H1 (cell line): ENCODE data around the gene NAIF1. TPM values are rescaled to one million over a fixed set of nuclear protein-coding genes. Genes with fewer than 3 reads are reported as not detected.

Experiments
- CTCF ChIA-PET: fragments of 300-600 bp; sonication (Branson Sonifier 250); formaldehyde crosslinking; loops from one replicate; lab custom pipeline; 2021; ENCODE audit not compliant: partially characterized antibody; lab: Charles Lee
- POLR2A ChIA-PET: fragments of 300-600 bp; sonication (Branson Sonifier 250); formaldehyde crosslinking; loops from one replicate; lab custom pipeline; 2021; ENCODE audit warnings: inconsistent platforms; ENCODE audit not compliant: partially characterized antibody; lab: Charles Lee
- DNase-seq, 2 experiments: peaks; one replicate each; pipeline versions ENCODE4 v3.0.0 to v3.0.0-alpha.2; 2010 to 2022; ENCODE audit warnings: low spot score in 2 of 2, low read depth in 1 of 2, mixed read lengths in 1 of 2
- FAIRE-seq: peaks from 2 replicates; lab custom pipeline; 2011; peaks lifted over from hg19 to GRCh38; lab: Jason Lieb, UNC
- H2AFZ ChIP-seq: 2 replicates; pipeline ENCODE4 v1.8.1; 2012; ENCODE audit warnings: low read length, inconsistent platforms
- H2AK5ac ChIP-seq: 2 replicates; pipeline ENCODE4 v1.6.1; 2013; ENCODE audit warnings: low read depth, low read length
- H2BK120ac ChIP-seq: replicated peaks from 2 replicates; pipeline ENCODE3; 2013; ENCODE audit warnings: low read depth, low read length, inconsistent platforms
- H2BK12ac ChIP-seq: 2 replicates; pipeline ENCODE4 v1.6.1; 2013; ENCODE audit warnings: low read depth, low read length
- H2BK15ac ChIP-seq: 2 replicates; pipeline ENCODE4 v1.6.1; 2013; ENCODE audit warnings: low read length
- H2BK20ac ChIP-seq: 2 replicates; pipeline ENCODE4 v1.6.1; 2013; ENCODE audit warnings: low read length
- H2BK5ac ChIP-seq: 2 replicates; pipeline ENCODE4 v1.6.1; 2013; ENCODE audit warnings: low read depth, low read length
- H3K14ac ChIP-seq: 2 replicates; pipeline ENCODE4 v1.6.1; 2013; ENCODE audit warnings: inconsistent platforms; ENCODE audit not compliant: insufficient read length
- H3K18ac ChIP-seq: 2 replicates; pipeline ENCODE4 v1.6.1; 2013; ENCODE audit warnings: low read length; ENCODE audit errors: extremely low read depth
- H3K23ac ChIP-seq: 2 replicates; pipeline ENCODE4 v1.6.1; 2013; ENCODE audit warnings: inconsistent platforms; ENCODE audit not compliant: insufficient read length
- H3K23me2 ChIP-seq: 2 replicates; pipeline ENCODE4 v1.6.1; 2013; ENCODE audit warnings: low read depth, low read length
- H3K27ac ChIP-seq: 2 replicates; pipeline ENCODE4 v1.6.1; 2011; ENCODE audit warnings: low read depth, low read length, inconsistent platforms
- H3K27me3 ChIP-seq, 4 experiments: replicated peaks in 1 of 4; 1 replicate in 1 of 4; 2 replicates in 3 of 4; pipeline versions ENCODE4 v1.6.1 to v1.8.1; 2011 to 2013; ENCODE audit warnings: low read length in 3 of 4, mild to moderate bottlenecking in 3 of 4, inconsistent platforms in 2 of 4, mixed read lengths in 2 of 4, moderate library complexity in 1 of 4; ENCODE audit not compliant: control insufficient read depth in 3 of 4, insufficient read depth in 3 of 4; ENCODE audit errors: extremely low read depth in 1 of 4
- H3K36me3 ChIP-seq, 4 experiments: 2 replicates each; pipeline versions ENCODE4 v1.6.1 to v1.8.1; 2011 to 2013; ENCODE audit warnings: mild to moderate bottlenecking in 4 of 4, low read length in 3 of 4, moderate library complexity in 2 of 4, control low read depth in 1 of 4, inconsistent platforms in 1 of 4; ENCODE audit not compliant: insufficient read depth in 4 of 4, control insufficient read depth in 2 of 4
- H3K4ac ChIP-seq: replicated peaks from 2 replicates; pipeline ENCODE3; 2013; ENCODE audit warnings: low read length, low read depth, mixed read lengths, inconsistent platforms; ENCODE audit not compliant: insufficient read length
- H3K4me1 ChIP-seq, 4 experiments: replicated peaks in 1 of 4; 1 replicate in 1 of 4; 2 replicates in 3 of 4; pipeline versions ENCODE4 v1.6.1 to v1.8.1; 2011 to 2013; ENCODE audit warnings: low read length in 3 of 4, inconsistent platforms in 2 of 4, mixed read lengths in 1 of 4; ENCODE audit not compliant: insufficient read depth in 4 of 4, control insufficient read depth in 3 of 4
- H3K4me2 ChIP-seq, 2 experiments: 2 replicates each; pipeline versions ENCODE4 v1.6.1 to v1.8.1; 2011 to 2013; ENCODE audit warnings: low read depth in 2 of 2, low read length in 2 of 2, control low read depth in 1 of 2, inconsistent platforms in 1 of 2, mild to moderate bottlenecking in 1 of 2; ENCODE audit not compliant: insufficient read depth in 1 of 2
- H3K4me3 ChIP-seq, 4 experiments: fragments of 200-600, 300-600 bp in 1 of 4; sonication (generic), shearing (Covaris generic), sonication (Bioruptor Twin) in 1 of 4; 2 replicates each; pipeline versions ENCODE4 v1.5.1 to v1.8.1; 2011 to 2016; ENCODE audit warnings: low read length in 4 of 4, low read depth in 3 of 4, control low read depth in 2 of 4, inconsistent platforms in 2 of 4, mild to moderate bottlenecking in 2 of 4, mixed read lengths in 1 of 4, moderate library complexity in 1 of 4; ENCODE audit not compliant: insufficient read depth in 2 of 4; ENCODE audit errors: extremely low read depth in 1 of 4
- H3K56ac ChIP-seq: replicated peaks from 2 replicates; pipeline ENCODE3; 2013; ENCODE audit warnings: low read depth, mild to moderate bottlenecking, mixed read lengths, low read length, inconsistent platforms; ENCODE audit not compliant: insufficient read length
- H3K79me1 ChIP-seq: 2 replicates; pipeline ENCODE4 v1.6.1; 2013; ENCODE audit warnings: low read depth, low read length, control low read depth
- H3K79me2 ChIP-seq, 2 experiments: 2 replicates each; pipeline versions ENCODE4 v1.6.1 to v1.8.1; 2012 to 2013; ENCODE audit warnings: low read length in 2 of 2, mild to moderate bottlenecking in 2 of 2, inconsistent platforms in 1 of 2; ENCODE audit not compliant: insufficient read depth in 2 of 2, control insufficient read depth in 1 of 2
- H3K9ac ChIP-seq, 4 experiments: replicated peaks in 1 of 4; 1 replicate in 1 of 4; 2 replicates in 3 of 4; pipeline versions ENCODE4 v1.6.1 to v1.8.1; 2011 to 2013; ENCODE audit warnings: low read depth in 3 of 4, low read length in 3 of 4, control low read depth in 2 of 4, mild to moderate bottlenecking in 2 of 4, moderate library complexity in 2 of 4, inconsistent platforms in 1 of 4; ENCODE audit errors: extremely low read depth in 1 of 4
- H3K9me3 ChIP-seq, 2 experiments: 2 replicates each; pipeline versions ENCODE4 v1.6.1 to v1.8.1; 2012 to 2013; ENCODE audit warnings: mild to moderate bottlenecking in 2 of 2, moderate library complexity in 2 of 2, control low read depth in 1 of 2, inconsistent platforms in 1 of 2, low read depth in 1 of 2, low read length in 1 of 2, mixed read lengths in 1 of 2; ENCODE audit not compliant: insufficient read depth in 2 of 2
- H4K20me1 ChIP-seq, 2 experiments: replicated peaks in 1 of 2; 2 replicates each; pipeline versions ENCODE3 to v1.8.1; 2011 to 2013; ENCODE audit warnings: inconsistent platforms in 2 of 2, low read length in 2 of 2, mild to moderate bottlenecking in 1 of 2; ENCODE audit not compliant: insufficient read depth in 2 of 2, control insufficient read depth in 1 of 2
- H4K5ac ChIP-seq: 2 replicates; pipeline ENCODE4 v1.6.1; 2013; ENCODE audit warnings: low read length, low read depth, mixed read lengths, inconsistent platforms; ENCODE audit not compliant: insufficient read length
- H4K8ac ChIP-seq: 2 replicates; pipeline ENCODE4 v1.8.0; 2013; ENCODE audit warnings: mild to moderate bottlenecking, moderate library complexity, low read length, inconsistent platforms; ENCODE audit not compliant: insufficient read depth; ENCODE audit errors: extremely low read depth
- H4K91ac ChIP-seq: replicated peaks from 2 replicates; pipeline ENCODE3; 2013; ENCODE audit warnings: low read length, mixed read lengths, inconsistent platforms; ENCODE audit not compliant: insufficient read length
- BACH1 ChIP-seq: IDR thresholded peaks from 2 replicates; pipeline ENCODE4 v1.6.1; 2012; ENCODE audit warnings: low read length, improper control_type of control experiment
- CBX5 ChIP-seq: fragments of 300-800, 300-1000 bp; sonication (generic); IDR thresholded peaks from 2 replicates; pipeline ENCODE4 v1.7.1; 2016; ENCODE audit warnings: antibody characterized with exemption, low read length, low read depth
- CBX8 ChIP-seq: fragments of 300-800, 300-1000 bp; sonication (generic); IDR thresholded peaks from 2 replicates; pipeline ENCODE4 v1.7.1; 2016; ENCODE audit warnings: low read depth, low read length, borderline replicate concordance
- CEBPB ChIP-seq: IDR thresholded peaks from 2 replicates; pipeline ENCODE4 v1.6.1; 2012; ENCODE audit warnings: low read depth, low read length
- EP300 ChIP-seq, 2 experiments: IDR thresholded peaks; 1 replicate in 1 of 2; 2 replicates in 1 of 2; pipeline ENCODE4 v1.6.1; 2011 to 2012; ENCODE audit warnings: low read depth in 2 of 2, low read length in 2 of 2, mild to moderate bottlenecking in 2 of 2, borderline replicate concordance in 1 of 2, inconsistent platforms in 1 of 2, moderate library complexity in 1 of 2
- GABPA ChIP-seq: IDR thresholded peaks from 2 replicates; pipeline ENCODE4 v1.6.1; 2011; ENCODE audit warnings: mild to moderate bottlenecking, low read length, moderate library complexity, borderline replicate concordance; ENCODE audit not compliant: insufficient read depth
- HDAC2 ChIP-seq, 2 experiments: fragments of 300-600 bp in 1 of 2; sonication (generic) in 1 of 2; IDR thresholded peaks; 2 replicates each; pipeline ENCODE4 v1.6.1; 2011 to 2012; ENCODE audit warnings: low read depth in 2 of 2, low read length in 2 of 2, mild to moderate bottlenecking in 2 of 2, moderate library complexity in 2 of 2, borderline replicate concordance in 1 of 2, inconsistent platforms in 1 of 2
- MAX ChIP-seq: IDR thresholded peaks from 2 replicates; pipeline ENCODE4 v1.6.1; 2012; ENCODE audit warnings: inconsistent platforms
- NANOG ChIP-seq: IDR thresholded peaks from 2 replicates; pipeline ENCODE4 v1.6.1; 2011; ENCODE audit warnings: low read length, low read depth, mild to moderate bottlenecking, inconsistent platforms; ENCODE audit not compliant: insufficient read depth, poor library complexity, severe bottlenecking
- PHF8 ChIP-seq: fragments of 200-600 bp; sonication (generic); conservative IDR thresholded peaks from 2 replicates; pipeline ENCODE4 v1.7.1; 2012; ENCODE audit warnings: low read depth, mild to moderate bottlenecking, inconsistent platforms, low read length, moderate library complexity
- RFX5 ChIP-seq: IDR thresholded peaks from 2 replicates; pipeline ENCODE4 v1.6.1; 2011; ENCODE audit warnings: low read depth, low read length, improper control_type of control experiment, borderline replicate concordance
- SP2 ChIP-seq: IDR thresholded peaks from 2 replicates; pipeline ENCODE4 v1.6.1; 2012; ENCODE audit warnings: mild to moderate bottlenecking, low read length, inconsistent platforms
- YY1 ChIP-seq: IDR thresholded peaks from 2 replicates; pipeline ENCODE4 v1.6.1; 2011; ENCODE audit warnings: low read depth, mild to moderate bottlenecking, low read length
- ZNF274 ChIP-seq: IDR thresholded peaks from 2 replicates; pipeline ENCODE4 v1.7.0; 2012; ENCODE audit warnings: low read length, borderline replicate concordance; ENCODE audit errors: extremely low read depth
- WGBS, 2 experiments: shearing (Covaris generic) in 1 of 2; methylation state at CpG; one replicate each; pipeline versions ENCODE4 v1.1.6 to v1.1.7; 2013 to 2015; ENCODE audit warnings: low lambda C conversion rate in 2 of 2, mixed read lengths in 2 of 2, inconsistent platforms in 1 of 2, low coverage in 1 of 2, missing lambda C conversion rate in 1 of 2; ENCODE audit not compliant: insufficient replicate concordance in 2 of 2, insufficient coverage in 1 of 2, insufficient read length in 1 of 2; ENCODE audit errors: extremely low coverage in 1 of 2, missing lambda C conversion rate in 1 of 2; 5-methylcytosine and 5-hydroxymethylcytosine counted together
- polyA plus RNA-seq, 7 experiments: library from polyadenylated mRNA; depleted of rRNA in 3 of 7; stranded (reverse) in 5 of 7; unstranded in 2 of 7; fragments of >200 nt in 5 of 7; fragments of 200-250 nt in 2 of 7; gene quantifications; 1 replicate in 5 of 7; 2 replicates in 1 of 7; 4 replicates in 1 of 7; pipeline versions ENCODE4 v1.2.1 to v1.2.3, GENCODE V29; 2011 to 2013; ENCODE audit warnings: missing spikeins in 2 of 7, mixed read lengths in 2 of 7
- total RNA-seq: library from RNA; stranded (reverse); fragmentation: NEBNext Ultra II Directional; extraction: Animal tissue kit (Norgen Biotek cat#: 25700); gene quantifications from 2 replicates; pipeline ENCODE4 v1.2.1, GENCODE V29; 2021

Gene NAIF1
- total and polyA plus RNA-seq, 2 of the 8 experiments (the other 6 are each of a cell fraction or from before 2014, with no cell fraction given), result 8.7 to 9.0 TPM

- H3K79me2 ChIP-seq, result no peaks in the 10 kb centered on the region
- no peak overlapping the region for H3K4me2 ChIP-seq
- no peak overlapping the region for H2AFZ ChIP-seq
- TF ChIP-seq CBX8 (no peak), CBX5 (no peak), NANOG (no peak), GABPA (no peak), EP300 (IDR thresholded peaks at IDR 0.05; ENCODE audit: borderline replicate concordance in 1 of 2, low read depth in 2 of 2, low read length in 2 of 2) (no peak), MAX (no peak), YY1 (no peak), BACH1 (no peak), SP2 (no peak), PHF8 (no peak), HDAC2 (IDR thresholded peaks at IDR 0.05; ENCODE audit: borderline replicate concordance in 1 of 2, low read depth in 2 of 2, low read length in 2 of 2) (no peak), RFX5 (no peak), ZNF274 (no peak), CEBPB (no peak)
Measured at GRCh38 chr9:128049843-128050242, 17.3 kb downstream of the NAIF1 start.

More at GRCh38 chr9:128049843-128050242, 17.3 kb downstream of the NAIF1 start:
- H4K91ac ChIP-seq, result no peak overlapping the region
- DNase-seq, result no peak
- H3K4me1 ChIP-seq, result no peaks in the 10 kb centered on the region
- no peak overlapping the region for H2AK5ac ChIP-seq
- POLR2A ChIA-PET, result interaction anchor here (0.9 to 1.6 kb wide), 2 partner anchors 7 to 72 kb away, joined by 3 read pairs; no protein-coding TSS in a partner anchor
- CTCF ChIA-PET, result interaction anchor here (0.7 to 38.5 kb wide), 3 partner anchors 13 to 101 kb away, joined by 3 to 825 read pairs (median 55); partner anchors contain the start of gene DPM2
- no peak overlapping the region for H3K56ac ChIP-seq
- H3K79me1 ChIP-seq, result no peaks in the 10 kb centered on the region
- H4K5ac ChIP-seq, result no peak overlapping the region
- no peak overlapping the region for H3K4ac ChIP-seq
- H3K18ac ChIP-seq, result no peak overlapping the region
- no peak overlapping the region for H2BK120ac ChIP-seq
- no peaks in the 10 kb centered on the region for H4K20me1 ChIP-seq
- H2BK15ac ChIP-seq, result no peak overlapping the region
- H3K9ac ChIP-seq, result no peak overlapping the region
- H3K23ac ChIP-seq, result no peak overlapping the region
- no peak overlapping the region for H2BK12ac ChIP-seq
- H3K14ac ChIP-seq, result no peak overlapping the region
- no peaks in the 10 kb centered on the region for H3K27me3 ChIP-seq
- no peaks in the 10 kb centered on the region for H3K36me3 ChIP-seq
- no peak overlapping the region for H4K8ac ChIP-seq
- no peak for FAIRE-seq
- H3K23me2 ChIP-seq, result no peaks in the 10 kb centered on the region
- no peak overlapping the region for H2BK20ac ChIP-seq
- H3K4me3 ChIP-seq, result no peak overlapping the region
- H3K9me3 ChIP-seq, result no peaks in the 10 kb centered on the region
- H2BK5ac ChIP-seq, result no peak overlapping the region
- H3K27ac ChIP-seq, result no peak overlapping the region
- 97% methylated on average over 3 of the region's 3 CpGs; no CpG with 5 or more reads in 1 of the 2 experiments for WGBS, 2 experiments
